NCI-H2227 (cell line): ENCODE data around the gene MAST4.
A peak's percentile ranks its signal among the peaks of the same experiment; 100 is the strongest.
"Not testable (repeated sequence)": the region's sequence is repeated elsewhere in the genome, so short reads cannot be mapped to it uniquely, and the experiment has no call there.

Experiments
- DNase-seq: peaks from one replicate; lab custom pipeline; 2025; ENCODE audit not compliant: unreplicated experiment; lab: John Stamatoyannopoulos, UW

MAST4 gene

DNA sequence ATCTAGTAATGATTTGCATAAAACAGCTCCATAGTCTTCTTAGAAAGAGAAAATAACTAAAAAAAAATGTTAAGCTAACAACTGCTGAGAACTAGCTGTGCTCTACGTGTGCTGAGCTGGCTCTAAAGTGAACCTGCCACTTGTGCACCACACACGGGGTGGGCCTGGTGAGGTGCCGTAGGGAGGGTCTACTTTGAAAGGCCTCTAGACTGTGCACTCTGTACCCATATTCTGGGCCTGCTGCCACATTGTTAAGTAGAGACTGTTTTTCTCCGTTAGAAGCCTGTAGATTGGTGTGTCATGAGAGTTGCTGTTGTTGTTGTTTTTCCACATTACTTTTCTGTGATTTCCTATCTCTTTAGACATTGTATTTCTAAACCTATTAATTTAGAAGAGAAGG, 506.5 kb downstream of the MAST4 start:
- DNase-seq: no peak

DNA sequence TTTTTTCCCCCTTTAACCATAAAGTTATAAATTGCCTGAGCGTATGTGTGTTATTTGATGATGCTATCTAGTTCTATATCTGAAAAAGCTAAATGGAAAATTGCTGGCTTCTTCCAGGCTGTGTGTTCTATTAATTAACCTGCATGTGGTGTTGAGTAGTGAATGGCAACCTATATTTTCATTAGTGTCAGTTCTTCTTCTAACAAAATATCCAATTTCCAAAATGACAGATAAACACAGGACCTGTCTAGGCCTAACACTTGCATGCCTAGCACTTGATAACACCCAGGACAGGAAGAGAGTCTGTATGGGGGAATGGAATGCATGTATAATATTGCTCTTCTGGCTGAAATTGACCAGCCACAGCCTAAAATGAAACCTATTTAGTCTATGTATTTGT, 508.7 kb downstream of the MAST4 start:
- DNase-seq: no peak

DNA sequence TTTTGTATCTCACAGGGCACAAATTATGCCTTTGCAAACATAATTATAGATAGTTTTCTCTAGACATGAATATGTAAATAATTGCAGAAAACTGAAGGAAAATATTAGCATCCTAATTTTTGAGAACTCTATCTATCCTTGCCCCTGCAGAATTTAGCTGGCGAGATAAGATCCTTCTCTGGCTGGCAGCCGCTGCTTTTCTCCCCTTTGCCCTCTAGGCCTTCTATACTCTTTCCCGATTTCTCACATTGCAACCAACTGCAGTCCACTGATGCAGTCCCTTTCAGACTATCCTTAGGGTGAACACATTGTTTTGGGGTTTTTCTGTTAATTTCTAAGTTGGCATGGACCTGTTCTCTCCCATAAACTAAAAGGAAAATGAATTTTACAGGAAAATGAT, 509.1 kb downstream of the MAST4 start:
- DNase-seq: no peak

DNA sequence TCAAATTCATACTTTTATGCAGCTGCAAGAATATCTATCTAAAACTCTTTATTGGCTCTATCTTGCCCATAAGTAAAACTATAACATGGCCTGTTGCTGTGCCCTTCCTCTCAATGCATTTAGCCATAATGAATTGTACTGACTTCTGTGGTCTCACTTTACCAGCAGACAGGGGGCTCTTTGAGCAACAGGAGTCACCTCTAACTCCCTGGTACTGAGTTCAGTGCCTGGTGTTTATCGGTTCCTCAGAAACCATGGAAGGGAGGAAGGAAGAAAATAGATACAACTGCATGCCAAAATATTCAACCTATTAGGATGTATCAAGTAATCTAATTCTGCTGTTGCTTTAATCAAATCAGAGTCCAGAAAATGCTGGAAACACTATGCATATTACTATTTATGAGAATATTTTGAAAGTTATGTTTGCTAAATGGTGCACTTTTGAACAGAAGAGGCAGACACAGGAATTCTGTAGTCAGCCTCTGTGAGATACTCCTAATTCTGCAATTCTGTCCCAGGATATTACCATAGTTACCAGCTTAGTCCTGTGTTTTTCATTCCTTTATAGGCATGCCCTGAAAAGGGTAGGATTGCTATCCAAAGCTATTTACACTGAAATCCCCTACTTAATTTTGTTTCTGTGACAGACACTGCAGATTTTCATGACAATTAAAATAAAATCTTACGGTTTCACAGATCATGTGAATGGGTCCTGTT, 510.6 kb downstream of the MAST4 start:
- no peak for DNase-seq

DNA sequence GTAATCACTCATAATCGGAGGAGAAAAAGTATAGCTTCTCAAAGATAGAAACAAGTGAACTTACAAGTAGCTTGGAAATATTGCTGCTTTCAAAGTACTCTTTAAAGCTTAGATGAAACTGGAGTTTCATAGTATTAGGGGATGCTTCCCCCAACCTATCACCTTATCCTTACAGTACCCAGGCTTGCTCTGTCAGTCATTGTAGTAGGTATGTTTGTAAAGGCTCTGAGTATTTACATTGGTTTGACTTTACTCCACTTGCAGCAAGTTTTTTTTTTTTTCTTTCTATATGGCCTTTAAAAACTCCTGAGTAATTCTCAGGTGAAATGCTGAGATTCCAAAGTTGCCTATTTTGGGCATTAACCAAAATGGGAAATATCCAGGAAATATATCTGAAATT, 515.6 kb downstream of the MAST4 start:
- no peak for DNase-seq

DNA sequence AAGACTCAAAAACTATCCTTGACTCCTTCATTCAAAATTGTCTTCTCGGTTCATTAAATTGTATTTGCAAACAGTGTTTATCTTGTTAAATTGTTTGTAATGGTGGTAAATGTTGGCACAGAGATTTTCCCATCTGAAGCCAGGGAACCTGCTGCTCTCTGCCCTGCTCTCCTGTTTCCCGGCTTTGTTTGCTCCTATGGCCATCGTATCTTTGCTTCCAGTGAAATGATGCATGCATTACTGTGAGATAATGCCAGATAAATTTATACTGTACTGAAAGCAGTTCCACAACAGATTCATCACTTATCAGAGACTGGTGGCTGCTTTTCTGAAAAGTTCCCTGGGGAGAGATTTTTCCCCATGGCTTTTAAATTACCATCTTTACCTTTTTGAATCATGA, 519.1 kb downstream of the MAST4 start:
- peak; percentile 26 for DNase-seq

DNA sequence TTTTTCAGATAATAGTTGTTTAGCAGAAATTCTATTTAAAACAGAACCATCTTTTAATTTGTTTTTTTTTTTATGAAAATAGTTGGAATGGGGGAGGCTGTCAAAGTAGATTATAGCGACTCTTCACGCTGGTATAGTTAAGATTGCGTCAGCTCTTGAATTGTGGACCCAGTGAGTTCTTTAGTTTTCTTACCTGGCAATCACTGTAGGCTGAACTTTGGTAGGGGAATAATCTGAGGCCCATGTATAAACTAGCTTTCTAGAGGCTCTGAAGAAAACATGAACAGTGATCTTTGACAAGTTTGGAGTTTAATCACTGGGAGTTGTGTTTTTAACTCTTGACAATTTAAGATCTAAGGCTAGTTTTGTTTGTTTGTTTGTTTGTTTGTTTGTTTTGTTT, 519.6 kb downstream of the MAST4 start:
- no peak for DNase-seq

DNA sequence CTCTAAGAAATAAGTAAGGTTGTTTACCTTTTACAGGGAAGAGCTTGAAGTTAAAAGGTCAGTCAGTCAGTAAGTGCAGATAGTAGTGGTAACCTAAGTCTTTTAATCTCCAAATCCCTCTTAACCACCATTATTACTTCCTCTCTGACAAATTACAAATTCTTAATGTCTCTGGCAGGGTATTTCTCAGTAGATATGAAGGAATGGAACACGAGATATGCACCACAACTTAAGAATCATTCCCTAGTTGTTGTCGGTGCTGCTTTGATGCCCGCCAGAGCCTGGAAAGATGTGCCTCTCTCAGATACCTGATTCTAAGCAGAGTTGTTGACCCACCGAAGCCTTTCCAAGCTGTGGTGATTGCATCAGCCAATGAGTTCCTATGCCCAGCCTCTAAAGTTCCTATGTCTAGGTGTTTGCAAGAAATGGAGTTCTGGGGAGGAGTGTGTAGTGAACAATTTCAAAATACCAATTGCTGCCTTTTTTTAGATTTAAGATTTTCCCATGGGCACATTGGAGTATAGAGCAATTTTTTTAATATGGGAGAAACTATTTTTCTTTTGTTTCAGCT, 521.9 kb downstream of the MAST4 start:
- DNase-seq: no peak

DNA sequence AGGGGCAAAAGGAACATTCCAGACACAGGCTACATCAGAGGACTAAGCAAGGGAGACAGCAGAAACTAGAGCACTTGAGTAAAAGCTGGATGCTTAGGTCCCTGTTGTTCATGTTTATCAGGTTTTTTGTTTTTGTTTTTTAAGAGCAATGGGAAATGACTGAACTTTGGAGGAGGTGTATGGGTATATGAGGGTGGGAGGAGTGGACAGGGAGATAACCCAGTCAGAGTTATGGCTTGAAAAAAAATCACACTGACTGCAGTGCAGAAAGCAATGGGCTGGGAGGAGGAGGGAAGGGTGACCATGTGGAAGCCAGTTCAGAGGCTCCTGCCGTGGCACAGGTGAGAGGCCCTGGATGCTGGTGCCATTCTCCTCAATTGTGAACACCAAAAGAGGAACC, 522.8 kb downstream of the MAST4 start:
- DNase-seq: no peak

DNA sequence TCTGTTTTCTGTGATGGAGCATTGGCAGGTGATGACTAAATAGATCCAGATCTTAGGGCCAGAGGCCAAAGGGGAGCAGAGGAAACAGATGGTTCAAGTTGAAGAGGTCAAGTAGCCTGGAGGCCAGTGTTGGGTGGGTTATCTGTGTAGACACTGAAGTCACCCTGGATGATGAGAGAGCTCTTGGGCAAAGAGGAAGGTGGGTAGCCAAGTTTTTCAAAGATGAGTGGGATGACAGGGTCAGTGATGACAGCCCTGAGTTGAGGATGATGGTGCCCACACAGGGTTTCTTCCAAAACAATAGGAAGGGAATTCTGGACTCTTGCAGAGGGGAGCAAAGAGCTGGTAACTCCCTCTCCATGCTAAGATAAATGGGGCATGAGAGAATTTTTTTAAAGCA, 523.8 kb downstream of the MAST4 start:
- DNase-seq: no peak

DNA sequence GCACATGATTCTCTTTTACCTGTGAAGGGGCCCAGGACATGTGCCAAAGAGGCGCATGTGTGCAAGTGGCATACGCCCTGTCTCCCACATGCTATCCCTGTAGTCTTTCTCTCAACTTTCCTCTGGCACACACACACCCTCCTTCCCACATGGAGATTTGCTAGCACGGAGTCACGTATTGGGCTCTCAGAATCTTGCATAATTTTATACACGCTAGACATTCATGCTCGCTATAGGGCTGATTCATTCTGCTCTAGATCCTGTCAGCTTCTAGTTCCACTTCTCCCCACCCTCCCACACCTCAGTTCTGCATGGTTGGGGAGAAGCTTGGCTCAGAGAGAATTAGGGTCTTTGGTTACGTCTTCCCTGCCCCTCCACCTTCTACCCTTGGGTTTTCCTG, 527.6 kb downstream of the MAST4 start:
- no peak for DNase-seq

DNA sequence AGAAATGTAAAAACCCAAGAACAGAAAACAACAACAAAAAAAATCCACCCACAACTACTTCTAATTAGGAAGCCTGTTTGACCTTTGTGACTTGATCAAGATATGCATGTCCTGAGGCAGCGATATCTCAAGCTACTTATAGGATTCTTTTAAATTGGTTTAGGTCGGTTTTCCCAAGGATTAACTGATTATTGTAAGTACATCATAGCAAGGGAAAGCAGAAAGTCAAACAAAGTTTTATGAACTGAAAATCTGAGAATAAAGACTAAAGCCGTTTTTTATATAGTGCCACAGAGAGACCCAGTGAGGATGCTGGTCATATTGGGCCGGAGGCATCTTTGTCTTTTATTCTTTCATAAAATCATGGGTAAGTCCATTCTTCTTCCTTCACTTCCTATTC, 528.4 kb downstream of the MAST4 start:
- DNase-seq: no peak

DNA sequence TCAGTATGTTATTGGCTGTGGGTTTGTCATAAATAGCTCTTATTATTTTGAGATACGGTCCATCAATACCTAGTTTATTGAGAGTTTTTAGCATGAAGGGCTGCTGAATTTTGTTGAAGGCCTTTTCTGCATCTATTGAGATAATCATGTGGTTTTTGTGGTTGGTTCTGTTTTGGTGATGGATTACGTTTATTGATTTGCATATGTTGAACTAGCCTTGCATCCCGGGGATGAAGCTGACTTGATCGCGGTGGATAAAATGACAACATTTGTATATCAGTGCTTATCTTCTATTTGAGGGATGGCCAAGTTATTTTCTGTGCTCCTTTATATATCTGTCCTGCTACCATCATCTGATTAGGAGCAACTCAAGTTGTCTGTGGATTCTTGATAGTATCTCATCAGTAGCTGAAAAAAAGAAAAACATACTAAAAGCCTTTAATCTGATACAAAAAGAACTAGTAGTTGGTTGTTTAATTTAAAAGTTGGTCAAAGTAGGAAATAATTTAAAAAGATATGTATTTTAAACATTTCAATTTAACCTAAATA, 531.2 kb downstream of the MAST4 start:
- not testable (repeated sequence) for DNase-seq

DNA sequence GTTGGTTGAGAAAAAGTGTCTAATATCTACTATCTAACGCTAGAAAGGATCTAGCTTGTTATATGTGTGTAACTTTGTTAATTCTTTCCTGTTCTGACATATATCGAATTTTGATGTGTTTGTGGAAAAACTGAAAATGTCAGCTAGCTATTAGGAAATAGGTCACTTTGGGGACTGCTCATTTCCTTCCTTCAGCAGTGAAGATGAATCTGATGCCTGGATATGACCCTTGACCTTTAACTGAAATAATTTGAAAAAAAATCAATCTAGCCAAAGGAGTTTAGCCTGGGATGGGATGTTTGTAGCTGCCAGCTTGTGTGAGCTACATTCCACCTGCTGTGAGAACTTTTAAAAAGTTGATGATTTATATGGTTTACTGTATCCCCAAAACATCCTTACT, 533.6 kb downstream of the MAST4 start:
- DNase-seq: no peak

DNA sequence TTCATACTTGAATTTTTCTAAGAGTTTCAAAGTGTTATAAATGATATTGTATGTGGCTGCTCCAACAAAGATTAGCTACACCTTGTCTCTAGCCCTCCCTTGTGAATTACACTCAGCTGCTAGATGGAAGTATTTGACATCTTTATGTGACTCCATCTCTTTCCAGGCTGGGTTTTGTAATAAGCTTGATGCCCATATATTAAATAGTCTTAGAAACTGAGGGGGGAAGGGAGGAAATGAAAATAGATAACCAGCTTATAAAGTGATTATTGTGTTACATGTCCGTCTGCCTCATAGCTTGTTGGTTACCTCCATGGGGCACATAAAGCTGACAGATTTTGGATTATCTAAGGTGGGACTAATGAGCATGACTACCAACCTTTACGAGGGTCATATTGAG, 537.0 kb downstream of the MAST4 start:
- DNase-seq: no peak

DNA sequence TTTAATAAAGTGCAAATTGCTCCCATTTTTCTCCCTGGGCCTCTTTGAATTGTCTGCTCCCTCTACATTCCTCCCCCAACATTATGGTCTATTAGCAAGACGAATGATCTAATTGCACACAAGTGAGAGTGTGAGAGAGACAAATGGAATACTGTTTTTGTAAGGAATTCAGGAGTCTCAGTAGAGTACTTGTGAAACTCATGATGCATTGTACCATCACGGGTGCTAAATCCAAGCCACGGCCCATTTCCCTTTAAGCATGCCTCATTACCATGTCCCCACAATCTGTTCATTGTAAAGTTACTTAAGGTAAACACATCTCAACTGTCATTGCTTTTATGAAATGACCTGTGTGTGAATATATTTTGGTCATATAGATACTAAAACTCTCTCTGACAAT, 537.6 kb downstream of the MAST4 start:
- no peak for DNase-seq

DNA sequence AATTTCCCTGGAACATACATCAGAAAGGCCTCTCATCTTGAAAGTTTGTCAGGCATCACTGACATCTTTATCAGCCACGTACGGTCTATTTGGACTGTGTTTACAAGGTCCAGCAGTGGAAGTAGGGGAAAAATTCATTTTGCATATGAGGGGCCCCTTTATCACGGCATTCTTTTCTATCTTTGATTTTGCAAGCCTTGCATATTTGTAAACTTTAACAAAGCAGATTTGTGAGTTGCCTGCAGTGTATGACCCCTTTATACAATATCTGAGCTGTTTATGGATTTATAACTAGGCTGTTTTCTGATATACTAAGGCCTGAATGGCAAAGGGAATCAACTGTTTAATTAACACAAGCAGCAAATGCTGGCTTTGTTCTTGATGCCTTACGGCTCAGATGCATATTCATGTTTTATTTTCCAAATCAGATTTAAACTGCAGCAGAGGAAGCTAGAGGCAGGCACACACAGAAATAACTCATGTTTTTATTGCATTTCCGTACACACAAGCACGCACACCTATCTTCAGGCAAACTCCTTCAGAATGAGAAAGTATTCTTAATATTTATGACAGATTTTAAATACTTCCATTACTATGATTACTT, 539.3 kb downstream of the MAST4 start:
- DNase-seq: no peak

DNA sequence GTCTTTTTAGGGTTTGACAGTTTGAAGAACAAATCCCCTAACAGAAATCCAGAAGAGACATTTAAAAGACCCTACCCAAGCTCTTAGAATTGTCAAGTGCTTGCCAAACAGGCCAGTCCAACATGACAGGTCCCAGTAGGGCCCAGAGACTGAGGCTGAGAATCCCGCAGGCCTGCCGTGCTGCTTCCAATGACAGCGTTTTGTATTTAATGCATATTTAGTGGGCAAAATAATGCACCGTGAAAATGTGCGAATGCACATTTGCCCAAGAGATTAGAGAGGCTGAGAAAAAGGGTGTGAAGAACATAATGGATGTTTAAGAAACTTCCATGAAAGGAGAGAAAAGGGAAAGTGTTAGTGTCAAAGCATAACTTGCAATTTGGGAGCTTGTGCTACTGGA, 542.8 kb downstream of the MAST4 start:
- no peak for DNase-seq

DNA sequence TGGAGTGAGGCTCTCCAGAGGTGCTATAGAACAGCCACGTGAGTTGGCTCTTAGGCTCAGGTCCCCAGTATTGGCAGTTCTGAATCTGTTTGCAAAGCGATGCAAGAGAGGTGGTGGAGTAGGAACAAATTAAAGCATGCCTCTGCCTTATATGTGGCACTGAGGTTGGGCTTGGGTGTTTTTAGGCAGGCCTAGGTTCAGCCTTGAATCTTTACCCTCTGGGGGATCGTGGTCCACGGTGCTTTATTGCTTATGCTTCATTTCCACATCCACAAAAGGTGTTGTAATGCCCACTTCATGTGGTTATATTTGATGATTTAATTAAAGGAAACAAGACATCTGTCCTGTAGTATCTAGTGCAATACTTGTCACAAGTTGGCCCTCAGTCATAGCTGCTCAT, 544.2 kb downstream of the MAST4 start:
- no peak for DNase-seq

DNA sequence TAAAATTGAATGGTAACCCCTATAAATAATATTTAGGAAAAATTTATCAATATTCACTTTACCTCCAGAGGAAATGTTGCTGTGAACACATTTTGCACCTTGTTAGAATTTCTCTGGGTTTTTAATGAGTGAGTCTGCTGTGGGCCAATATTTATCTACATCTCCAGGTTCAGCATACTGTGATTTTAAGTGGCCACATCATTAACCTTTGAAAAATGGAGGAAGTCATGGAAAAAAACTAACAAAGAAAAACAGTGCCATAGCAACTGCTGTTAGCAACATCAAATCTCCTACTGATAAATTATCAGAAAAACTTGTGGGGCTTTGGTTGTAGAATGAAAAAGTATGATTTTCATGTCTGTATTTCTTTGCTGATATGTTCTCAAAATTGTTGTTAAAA, 545.5 kb downstream of the MAST4 start:
- no peak for DNase-seq

DNA sequence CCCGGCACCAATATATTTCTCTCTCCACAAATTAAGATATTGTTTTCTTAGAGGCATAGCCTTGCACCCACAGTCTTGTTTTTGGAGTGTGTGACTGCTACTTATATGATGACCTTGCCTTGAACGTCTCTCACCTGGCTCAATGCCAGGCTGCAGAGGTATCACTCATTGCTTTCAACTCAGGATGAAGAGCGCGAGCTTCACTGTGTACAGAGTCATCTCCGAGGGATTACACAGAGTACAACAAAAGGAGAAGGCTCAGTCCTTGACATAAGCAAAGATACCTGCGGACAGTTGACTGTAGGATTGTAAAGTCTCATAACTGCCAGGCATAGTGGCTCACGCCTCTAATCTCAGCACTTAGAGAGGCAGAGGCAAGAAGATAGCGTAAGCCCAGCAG, 546.6 kb downstream of the MAST4 start:
- no peak for DNase-seq

DNA sequence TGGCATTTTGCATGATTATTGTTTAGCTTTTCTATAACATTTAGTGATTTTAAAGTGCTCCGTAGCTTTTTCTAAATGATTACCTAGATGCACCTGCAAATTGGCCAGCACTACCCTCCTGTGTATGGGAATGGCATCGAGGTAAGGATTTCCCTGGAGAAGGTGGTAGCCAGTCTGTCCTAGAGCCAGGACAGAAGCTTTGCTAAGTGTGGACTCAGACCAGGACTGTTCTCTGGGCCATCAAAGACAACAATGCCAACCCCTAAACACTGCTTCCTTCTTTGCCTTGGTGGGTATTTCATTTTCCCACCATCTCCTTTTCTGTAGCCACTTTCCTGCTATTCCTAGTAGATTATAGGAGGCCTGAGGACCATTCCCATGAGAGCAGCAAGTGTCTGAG, 547.4 kb downstream of the MAST4 start:
- no peak for DNase-seq
